OCI-LY1 (cell line): Measurements from ENCODE around the gene CISH.

Experiments
- CTCF ChIP-seq: fragments of 200-600 bp; sonication (generic), shearing (Covaris generic); IDR thresholded peaks from 2 replicates; pipeline ENCODE4 v1.5.1; 2017; ENCODE audit warnings: mild to moderate bottlenecking, antibody characterized with exemption, low read length, moderate library complexity, mixed read lengths
- EZH2 ChIP-seq: fragments of 200-600 bp; sonication (generic), shearing (Covaris generic); IDR thresholded peaks from 2 replicates; pipeline ENCODE4 v1.8.0; 2017; ENCODE audit warnings: borderline replicate concordance, mixed run types, mild to moderate bottlenecking, antibody characterized with exemption, low read length, moderate library complexity, mixed read lengths

GRCh38 chr3:50656417-50657195 lies 45.0 kb upstream of the CISH start:
- TF ChIP-seq CTCF (no peak), EZH2 (no peak)
